Adrenal gland (tissue), 5 donors: ENCODE results near the gene LHPP.

ENCODE experiments used
- CTCF ChIP-seq, 6 experiments: fragments of 450-650 bp in 4 of 6; fragments of 200-600 bp in 2 of 6; sonication (generic) in 1 of 6; IDR thresholded peaks; 1 replicate in 5 of 6; 2 replicates in 1 of 6; pipeline versions ENCODE4 v1.5.1 to v1.8.0; 2016 to 2021; ENCODE audit warnings: antibody characterized with exemption in 6 of 6, mild to moderate bottlenecking in 2 of 6, moderate library complexity in 1 of 6
- POLR2A ChIP-seq, 2 donors: fragments of 450-650 bp; IDR thresholded peaks; one replicate each; pipeline ENCODE4 v1.6.1; 2017; ENCODE audit warnings: antibody characterized with exemption in 2 of 2, mild to moderate bottlenecking in 2 of 2, moderate library complexity in 1 of 2
- donor health status: DM: no; HTN: no; CAD: no.

- TF ChIP-seq CTCF (IDR thresholded peaks at IDR 0.05) (no peak), POLR2A (IDR thresholded peaks at IDR 0.05) (peak in 1 of 2 donors; percentile 53)
Measured at GRCh38 chr10:124588736-124589490, 127.3 kb downstream of the LHPP start.
